ENCODE results near the gene NIBAN1.

Gene NIBAN1

DNA sequence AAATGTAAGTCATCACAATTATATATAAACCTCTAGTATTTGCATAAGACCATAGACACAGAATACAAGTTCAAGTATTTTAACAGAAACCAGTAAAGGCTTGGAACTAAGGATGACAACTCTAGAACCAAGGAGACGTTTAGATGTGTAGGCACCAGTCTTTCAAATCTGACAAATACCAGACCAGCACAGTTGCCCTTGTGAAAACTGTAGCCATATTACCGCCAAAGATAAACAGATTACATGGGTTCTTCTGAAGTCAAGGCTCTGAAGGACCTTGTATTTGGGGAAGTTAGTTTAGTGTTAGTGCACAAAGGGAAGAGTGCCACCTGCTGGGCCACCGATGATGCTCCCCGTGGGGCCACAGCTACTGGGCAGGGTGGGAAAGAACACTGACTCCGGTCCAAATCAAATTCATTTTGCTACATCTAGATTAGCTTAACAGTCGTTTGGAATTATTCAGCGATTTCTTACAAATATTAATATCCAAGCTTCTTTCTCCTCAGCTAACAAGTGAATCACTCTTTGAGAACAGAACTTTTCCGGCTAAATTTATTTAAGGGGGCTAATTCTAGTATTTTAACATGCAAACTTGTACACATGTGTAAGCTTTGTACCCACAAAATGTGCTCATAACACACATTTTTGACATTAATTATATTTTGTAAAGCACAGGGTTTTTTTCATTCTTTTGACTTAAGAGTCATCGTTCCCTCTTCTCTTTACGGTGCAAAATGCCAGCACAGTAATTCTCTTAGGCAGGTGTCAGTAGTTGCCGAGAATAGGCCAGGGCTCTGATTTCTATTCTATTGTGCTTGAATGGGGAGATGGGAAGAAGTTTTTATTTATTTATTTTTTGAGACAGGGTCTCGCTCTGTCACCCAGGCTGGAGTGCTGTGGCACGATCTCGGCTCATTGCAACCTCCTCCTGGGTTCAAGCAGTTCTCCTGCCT, 8.0 kb upstream of the NIBAN1 start:
- Mint-ChIP-seq H3K4me3 (no peak overlapping the region), H3K27ac (no peak overlapping the region), H3K9me3 (no peaks in the 10 kb centered on the region), H3K36me3 (ENCODE audit: low read depth) (no peaks in the 10 kb centered on the region), H3K27me3 (peaks cover 20% of the 10 kb centered on the region), H3K4me1 (ENCODE audit: low read depth) (peaks cover 7% of the 10 kb centered on the region)

- peaks cover 15% of the 10 kb centered on the region for H3K4me1 Mint-ChIP-seq (ENCODE audit: low read depth)
- no peak overlapping the region for H3K27ac Mint-ChIP-seq
- H3K27me3 Mint-ChIP-seq = peaks cover 22% of the 10 kb centered on the region
- H3K4me3 Mint-ChIP-seq = no peak overlapping the region
- no peaks in the 10 kb centered on the region for H3K36me3 Mint-ChIP-seq (ENCODE audit: low read depth)
- H3K9me3 Mint-ChIP-seq = no peaks in the 10 kb centered on the region
Observed at GRCh38 chr1:184980726-184981125, 6.4 kb upstream of the NIBAN1 start.

GRCh38 chr1:184975208-184975870, 1.0 kb upstream of the NIBAN1 start:
- H3K36me3 Mint-ChIP-seq (ENCODE audit: low read depth) = peaks cover 5% of the 10 kb centered on the region
- H3K4me3 Mint-ChIP-seq = peak overlapping the region; percentile 78
- peaks cover 21% of the 10 kb centered on the region for H3K27me3 Mint-ChIP-seq
- no peaks in the 10 kb centered on the region for H3K9me3 Mint-ChIP-seq
- H3K27ac Mint-ChIP-seq = peak overlapping the region; percentile 78
- peaks cover 58% of the 10 kb centered on the region for H3K4me1 Mint-ChIP-seq (ENCODE audit: low read depth)

GRCh38 chr1:184974837-184975115, 468 bp upstream of the NIBAN1 start:
- Mint-ChIP-seq H3K9me3 (no peaks in the 10 kb centered on the region), H3K27me3 (peaks cover 23% of the 10 kb centered on the region), H3K4me1 (ENCODE audit: low read depth) (peaks cover 62% of the 10 kb centered on the region), H3K36me3 (ENCODE audit: low read depth) (peaks cover 9% of the 10 kb centered on the region), H3K4me3 (peak overlapping the region; percentile 78), H3K27ac (peak overlapping the region; percentile 83)

DNA sequence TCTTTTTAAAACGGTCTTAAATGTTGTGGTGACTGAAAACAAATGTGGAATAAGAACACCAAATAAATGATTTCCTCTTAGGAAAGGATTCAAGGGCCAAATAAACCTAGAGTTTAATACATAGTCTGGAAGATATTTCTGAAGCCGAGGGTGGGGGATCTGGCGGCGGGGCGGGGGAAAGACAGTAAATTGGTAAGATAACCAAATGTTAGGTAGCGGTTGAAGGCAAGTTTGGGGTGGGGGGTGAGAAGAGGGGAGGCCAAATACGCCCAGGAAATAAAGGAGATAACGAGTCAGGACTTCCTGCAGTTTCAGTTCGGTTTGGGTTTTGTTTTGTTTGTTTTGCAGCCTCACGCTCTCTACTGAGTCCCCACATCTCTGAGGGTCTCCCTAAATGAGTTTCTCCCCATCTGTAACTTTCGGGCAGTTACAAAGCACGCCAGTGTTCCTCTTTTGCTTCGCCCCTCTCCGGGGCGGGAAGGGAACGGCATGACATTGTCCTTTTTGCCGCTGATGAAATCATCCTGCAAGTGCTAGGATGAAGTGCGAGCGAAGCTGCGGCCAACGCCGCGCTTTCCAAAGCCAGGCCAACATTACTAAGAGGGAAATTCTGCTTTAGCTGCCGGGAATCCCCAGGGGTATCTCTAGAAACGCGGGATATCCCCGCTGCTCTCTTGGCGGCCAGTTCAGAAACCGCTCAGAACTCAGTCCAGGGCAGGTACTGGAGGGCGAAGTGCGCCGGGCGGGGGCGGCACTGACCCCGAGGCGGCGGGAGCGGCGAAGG, 844 bp downstream of the NIBAN1 start:
- H3K27ac Mint-ChIP-seq = peak overlapping the region; percentile 100
- no peaks in the 10 kb centered on the region for H3K9me3 Mint-ChIP-seq
- H3K36me3 Mint-ChIP-seq (ENCODE audit: low read depth) = peaks cover 9% of the 10 kb centered on the region
- H3K27me3 Mint-ChIP-seq = peaks cover 19% of the 10 kb centered on the region
- H3K4me1 Mint-ChIP-seq (ENCODE audit: low read depth) = peaks cover 72% of the 10 kb centered on the region
- H3K4me3 Mint-ChIP-seq = peak overlapping the region; percentile 96

- Mint-ChIP-seq H3K4me3 (peak overlapping the region; percentile 96), H3K9me3 (no peaks in the 10 kb centered on the region), H3K36me3 (ENCODE audit: low read depth) (peaks cover 9% of the 10 kb centered on the region), H3K27ac (peak overlapping the region; percentile 100), H3K27me3 (peaks cover 19% of the 10 kb centered on the region), H3K4me1 (ENCODE audit: low read depth) (peaks cover 77% of the 10 kb centered on the region)
Observed at GRCh38 chr1:184972315-184973055, 1.8 kb downstream of the NIBAN1 start.

GRCh38 chr1:184971522-184972265, 2.6 kb downstream of the NIBAN1 start:
- H3K27me3 Mint-ChIP-seq = peaks cover 17% of the 10 kb centered on the region
- no peaks in the 10 kb centered on the region for H3K9me3 Mint-ChIP-seq
- H3K4me1 Mint-ChIP-seq (ENCODE audit: low read depth) = peaks cover 83% of the 10 kb centered on the region
- peak overlapping the region; percentile 14 for H3K27ac Mint-ChIP-seq
- peaks cover 9% of the 10 kb centered on the region for H3K36me3 Mint-ChIP-seq (ENCODE audit: low read depth)
- peak overlapping the region; percentile 96 for H3K4me3 Mint-ChIP-seq

DNA sequence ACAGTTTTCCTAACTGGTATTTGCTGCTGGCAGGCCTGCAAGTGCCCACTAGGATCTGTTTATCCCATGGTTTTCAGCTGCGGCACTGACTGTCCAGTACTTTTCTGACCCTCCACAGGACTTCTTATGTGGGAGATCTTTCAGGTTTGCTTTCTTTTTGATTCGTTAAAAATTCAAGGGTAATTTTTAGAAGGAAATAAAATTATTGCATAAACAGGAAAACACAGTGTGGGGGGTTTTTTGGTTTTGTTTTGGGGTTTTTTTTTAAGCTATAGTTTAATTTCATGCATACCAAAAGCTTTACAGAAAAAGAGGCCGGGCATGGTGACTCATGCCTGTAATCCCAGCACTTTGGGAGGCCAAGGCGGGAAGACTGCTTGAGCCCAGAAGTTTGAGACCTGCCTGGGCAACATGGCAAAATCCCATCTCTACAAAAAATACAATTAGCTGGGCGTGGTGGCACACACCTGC, 3.6 kb downstream of the NIBAN1 start:
- Mint-ChIP-seq H3K9me3 (no peaks in the 10 kb centered on the region), H3K27me3 (peaks cover 9% of the 10 kb centered on the region), H3K27ac (peak overlapping the region; percentile 89), H3K4me3 (peak overlapping the region; percentile 96), H3K4me1 (ENCODE audit: low read depth) (peaks cover 75% of the 10 kb centered on the region), H3K36me3 (ENCODE audit: low read depth) (peaks cover 9% of the 10 kb centered on the region)

- peak overlapping the region; percentile 70 for H3K27ac Mint-ChIP-seq
- peaks cover 3% of the 10 kb centered on the region for H3K27me3 Mint-ChIP-seq
- peaks cover 5% of the 10 kb centered on the region for H3K36me3 Mint-ChIP-seq (ENCODE audit: low read depth)
- H3K9me3 Mint-ChIP-seq = no peaks in the 10 kb centered on the region
- peaks cover 41% of the 10 kb centered on the region for H3K4me1 Mint-ChIP-seq (ENCODE audit: low read depth)
- no peak overlapping the region for H3K4me3 Mint-ChIP-seq
Observed at GRCh38 chr1:184966989-184967388, 7.3 kb downstream of the NIBAN1 start.

- Mint-ChIP-seq H3K27me3 (peaks cover 6% of the 10 kb centered on the region), H3K4me1 (ENCODE audit: low read depth) (peaks cover 33% of the 10 kb centered on the region), H3K4me3 (no peak overlapping the region), H3K9me3 (no peaks in the 10 kb centered on the region), H3K36me3 (ENCODE audit: low read depth) (peaks cover 13% of the 10 kb centered on the region), H3K27ac (no peak overlapping the region)
Observed at GRCh38 chr1:184965944-184966860, 8.1 kb downstream of the NIBAN1 start.

DNA sequence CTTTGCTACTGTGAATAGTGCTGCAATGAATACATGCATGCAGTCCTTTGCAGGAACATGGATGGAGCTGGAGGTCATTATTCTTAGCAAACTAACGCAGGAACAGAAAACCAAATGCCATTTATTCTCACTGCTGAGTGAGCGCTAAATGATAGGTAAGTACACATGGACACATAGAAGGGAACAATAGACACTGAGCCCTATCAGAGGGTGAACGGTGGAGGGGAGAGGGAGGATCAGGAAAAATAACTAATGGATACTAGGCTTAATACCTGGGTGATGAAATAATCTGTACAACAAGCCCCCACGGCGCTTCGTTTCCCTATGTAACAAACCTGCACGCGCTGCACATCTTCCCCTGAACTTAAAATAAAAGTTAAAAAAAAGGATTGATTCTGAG, 8.9 kb downstream of the NIBAN1 start:
- Mint-ChIP-seq H3K4me3 (no peak overlapping the region), H3K27me3 (peaks cover 6% of the 10 kb centered on the region), H3K36me3 (ENCODE audit: low read depth) (peaks cover 13% of the 10 kb centered on the region), H3K9me3 (no peaks in the 10 kb centered on the region), H3K4me1 (ENCODE audit: low read depth) (peaks cover 26% of the 10 kb centered on the region), H3K27ac (no peak overlapping the region)

DNA sequence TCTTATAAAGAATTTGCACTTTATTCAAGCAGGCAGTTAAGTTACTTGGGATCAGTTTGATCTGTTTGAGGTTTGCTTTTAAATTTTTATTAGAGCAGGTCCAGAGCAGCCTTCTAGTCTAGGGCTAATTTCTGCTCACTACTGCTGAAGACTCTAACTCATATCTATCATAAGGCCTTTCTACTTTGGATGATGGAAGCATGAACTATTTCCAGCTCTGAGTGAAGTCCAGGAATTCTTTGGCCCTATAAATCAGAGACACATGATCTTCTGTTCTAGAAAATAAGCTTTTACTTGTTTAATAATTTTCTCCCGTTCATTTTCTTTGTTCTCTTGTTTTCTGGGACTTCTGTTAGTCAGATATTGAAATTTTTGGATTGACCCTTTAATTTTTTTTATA, 14.7 kb downstream of the NIBAN1 start:
- Mint-ChIP-seq H3K4me1 (ENCODE audit: low read depth) (peaks cover 5% of the 10 kb centered on the region), H3K36me3 (ENCODE audit: low read depth) (peaks cover 9% of the 10 kb centered on the region), H3K4me3 (no peak overlapping the region), H3K27ac (no peak overlapping the region), H3K27me3 (peaks cover 3% of the 10 kb centered on the region), H3K9me3 (no peaks in the 10 kb centered on the region)
